Measurements from ENCODE around the gene TRIM17.

- no peak for TF ChIP-seq REST (IDR thresholded peaks at IDR 0.05; ENCODE audit: low read depth)
- TF ChIP-seq MAX (IDR thresholded peaks at IDR 0.05): no peak
- no peak for TF ChIP-seq USF1 (IDR thresholded peaks at IDR 0.05)
- no peak for TF ChIP-seq CREB1 (IDR thresholded peaks at IDR 0.05; ENCODE audit: low read depth)
- no peak for TF ChIP-seq EGR1 (IDR thresholded peaks at IDR 0.05)
- no peak for TF ChIP-seq TCF12 (IDR thresholded peaks at IDR 0.05; ENCODE audit: low read depth)
Observed at GRCh38 chr1:228368801-228369607, 47.7 kb downstream of the TRIM17 start.
